Spleen (tissue), 11 donors: ENCODE measurements around the gene TACSTD2. TPM values are rescaled to one million over a fixed set of nuclear protein-coding genes. Genes with fewer than 3 reads are reported as not detected.

Experiments
- DNase-seq: peaks from one replicate; pipeline ENCODE4 v3.0.0-alpha.2; 2020
- H3K27ac ChIP-seq, 8 donors: fragments of 200-600 bp; sonication (generic) in 7 of 8; 1 replicate in 4 of 8; 2 replicates in 4 of 8; pipeline versions ENCODE4 v1.5.0 to v1.8.0; 2016 to 2021; ENCODE audit warnings: inconsistent platforms in 4 of 8, mild to moderate bottlenecking in 4 of 8, moderate library complexity in 1 of 8
- H3K27me3 ChIP-seq, 7 donors: fragments of 200-600 bp; sonication (generic) in 6 of 7; replicated peaks in 1 of 7; 1 replicate in 4 of 7; 2 replicates in 3 of 7; pipeline versions ENCODE4 v1.5.0 to v1.8.0; 2016 to 2021; ENCODE audit warnings: inconsistent platforms in 3 of 7, mild to moderate bottlenecking in 1 of 7
- H3K36me3 ChIP-seq, 6 donors: fragments of 200-600 bp; sonication (generic) in 5 of 6; 1 replicate in 4 of 6; 2 replicates in 2 of 6; pipeline versions ENCODE4 v1.5.0 to v1.8.0; 2016 to 2021; ENCODE audit warnings: inconsistent platforms in 2 of 6
- H3K4me1 ChIP-seq, 6 donors: fragments of 200-600 bp; sonication (generic) in 5 of 6; 1 replicate in 3 of 6; 2 replicates in 3 of 6; pipeline versions ENCODE4 v1.5.0 to v1.8.0; 2016 to 2021; ENCODE audit warnings: inconsistent platforms in 3 of 6
- H3K4me3 ChIP-seq, 8 donors: fragments of 200-600 bp; sonication (generic) in 7 of 8; 1 replicate in 4 of 8; 2 replicates in 4 of 8; pipeline versions ENCODE4 v1.5.0 to v1.8.0; 2016 to 2021; ENCODE audit warnings: inconsistent platforms in 4 of 8, mild to moderate bottlenecking in 4 of 8, moderate library complexity in 2 of 8
- H3K9me3 ChIP-seq, 8 donors: fragments of 200-600 bp; sonication (generic) in 7 of 8; 1 replicate in 4 of 8; 2 replicates in 4 of 8; pipeline versions ENCODE4 v1.5.0 to v1.8.0; 2016 to 2021; ENCODE audit warnings: inconsistent platforms in 4 of 8
- CTCF ChIP-seq, 11 experiments: fragments of 200-600 bp in 7 of 11; fragments of 450-650 bp in 4 of 11; sonication (generic) in 4 of 11; IDR thresholded peaks in 8 of 11; conservative IDR thresholded peaks in 3 of 11; 1 replicate in 7 of 11; 2 replicates in 4 of 11; pipeline versions ENCODE4 v1.4.0 to v1.8.0; 2016 to 2021; ENCODE audit warnings: antibody characterized with exemption in 11 of 11, inconsistent platforms in 4 of 11, mild to moderate bottlenecking in 1 of 11
- POLR2A ChIP-seq, 3 donors: fragments of 450-650 bp; IDR thresholded peaks; one replicate each; pipeline ENCODE4 v1.5.1; 2017; ENCODE audit warnings: antibody characterized with exemption in 3 of 3, mild to moderate bottlenecking in 1 of 3
- POLR2AphosphoS5 ChIP-seq, 3 donors: sonication (generic); formaldehyde crosslinking; IDR thresholded peaks; one replicate each; pipeline ENCODE4 v1.5.1; 2017; ENCODE audit warnings: antibody characterized with exemption in 3 of 3
- WGBS, 5 donors: extraction: QIAGEN DNeasy Blood & Tissue Kit in 3 of 5; methylation state at CpG; one replicate each; pipeline versions ENCODE4 v1.1.5 to v1.1.7; 2013 to 2018; 5-methylcytosine and 5-hydroxymethylcytosine counted together
- intact Hi-C: fragments of 100-400 bp; cut with DNase I; formaldehyde crosslinking; loops from one replicate; pipeline ENCODE4 v1.15.0; 2023; ENCODE audit warnings: low total_unique reads
- polyA plus RNA-seq, 3 donors: library from polyadenylated mRNA; stranded (reverse); fragments of 200-250 nt; gene quantifications; one replicate each; pipeline ENCODE4 v1.2.1, GENCODE V29; 2013
- total RNA-seq, 7 donors: library from RNA; depleted of rRNA in 3 of 7; stranded (reverse); fragments of >200 nt in 3 of 7; fragmentation: NEBNext Ultra II Directional in 4 of 7; extraction: Animal tissue kit (Norgen Biotek cat#: 25700) in 4 of 7; gene quantifications; one replicate each; pipeline versions ENCODE4 v1.1.0 to v1.2.1, GENCODE V29; 2016 to 2021
- donor health status: healthy with polysubstance abuse.
- donor health status: DM: no; HTN: no; CAD: no; lungs with moderate emphysema.
- donor health status: DM: no; HTN: no; CAD: no.
- donor health status: Bipolar disorder and iron deficiency.
- donor health status: healthy.
- donor health status: DM: no; HTN: no; CAD: no.
- donor health status: DM: yes; HTN: yes; CAD: no.

The TACSTD2 gene
- total and polyA plus RNA-seq, 10 donors = 0.35 to 1.7 (median 0.61) TPM; not detected in 1

GRCh38 chr1:58581641-58582040, 4.6 kb upstream of the TACSTD2 start:
- 80 to 96% (median 92%) methylated on average over 2 of the region's 2 CpGs for WGBS, 5 donors
- Histone ChIP-seq H3K27ac (no peak overlapping the region), H3K9me3 (no peaks in the 10 kb centered on the region), H3K4me3 (no peak overlapping the region), H3K27me3 (peaks cover 0 to 42% (median 11%) of the 10 kb centered on the region in 7 donors), H3K4me1 (peaks cover 8 to 42% (median 23%) of the 10 kb centered on the region in 6 donors), H3K36me3 (no peaks in the 10 kb centered on the region)
- intact Hi-C loops = no loop called here
- no peak for DNase-seq
- TF ChIP-seq POLR2AphosphoS5 (IDR thresholded peaks at IDR 0.05) = no peak
- TF ChIP-seq CTCF (IDR thresholded peaks at IDR 0.05 in 8 of 11, conservative IDR thresholded peaks at IDR 0.05 in 3 of 11) = no peak
- no peak for TF ChIP-seq POLR2A (IDR thresholded peaks at IDR 0.05)

- 20 to 67% (median 29%) methylated on average over 1 of the region's 1 CpG for WGBS, 5 donors
- TF ChIP-seq CTCF (IDR thresholded peaks at IDR 0.05 in 8 of 11, conservative IDR thresholded peaks at IDR 0.05 in 3 of 11) (no peak), POLR2AphosphoS5 (IDR thresholded peaks at IDR 0.05) (no peak), POLR2A (IDR thresholded peaks at IDR 0.05) (no peak)
- Histone ChIP-seq H3K27ac (no peak overlapping the region), H3K4me1 (peaks cover 9 to 54% (median 33%) of the 10 kb centered on the region in 6 donors), H3K9me3 (no peaks in the 10 kb centered on the region), H3K4me3 (no peak overlapping the region), H3K36me3 (no peaks in the 10 kb centered on the region), H3K27me3 (peaks cover 0 to 54% (median 25%) of the 10 kb centered on the region in 7 donors)
- intact Hi-C loops = no loop called here
- no peak for DNase-seq
These were observed 3.1 kb upstream of the TACSTD2 start for GRCh38 chr1:58580186-58580585.

- H3K27ac ChIP-seq = peak overlapping the region in 1 of 8 donors; percentile 70
- intact Hi-C loops = no loop called here
- H3K4me1 ChIP-seq = peaks cover 9 to 46% (median 26%) of the 10 kb centered on the region in 6 donors
- peaks cover 0 to 80% (median 41%) of the 10 kb centered on the region in 7 donors for H3K27me3 ChIP-seq
- H3K4me3 ChIP-seq = peak overlapping the region in 5 of 8 donors; percentile 32 to 67 (median 41)
- TF ChIP-seq CTCF (IDR thresholded peaks at IDR 0.05 in 8 of 11, conservative IDR thresholded peaks at IDR 0.05 in 3 of 11) = no peak
- no peak for TF ChIP-seq POLR2AphosphoS5 (IDR thresholded peaks at IDR 0.05)
- TF ChIP-seq POLR2A (IDR thresholded peaks at IDR 0.05) = no peak
- 13 to 29% (median 23%) methylated on average over 3 of the region's 3 CpGs for WGBS, 5 donors
- no peaks in the 10 kb centered on the region for H3K36me3 ChIP-seq
- DNase-seq = no peak
- no peaks in the 10 kb centered on the region for H3K9me3 ChIP-seq
These were observed 590 bp upstream of the TACSTD2 start for GRCh38 chr1:58577654-58578030.

GRCh38 chr1:58576325-58576726, 726 bp downstream of the TACSTD2 start:
- peak overlapping the region; percentile 21 to 67 (median 42) for H3K4me3 ChIP-seq
- TF ChIP-seq CTCF (IDR thresholded peaks at IDR 0.05 in 8 of 11, conservative IDR thresholded peaks at IDR 0.05 in 3 of 11) (no peak), POLR2AphosphoS5 (IDR thresholded peaks at IDR 0.05) (peak in 1 of 3 donors; percentile 20)
- no peaks in the 10 kb centered on the region for H3K9me3 ChIP-seq
- H3K27me3 ChIP-seq = peaks cover 0 to 93% (median 42%) of the 10 kb centered on the region in 7 donors
- peak overlapping the region in 4 of 8 donors; percentile 23 to 70 (median 56) for H3K27ac ChIP-seq
- WGBS, 5 donors = 5 to 22% (median 11%) methylated on average over 24 to 43 of the region's 43 CpGs
- intact Hi-C loops = no loop called here
- H3K4me1 ChIP-seq = peaks cover 9 to 46% (median 26%) of the 10 kb centered on the region in 6 donors
- DNase-seq = peak; percentile 86
- no peaks in the 10 kb centered on the region for H3K36me3 ChIP-seq
